HCT116 (cell line): ENCODE results near the gene MRPL21.

Source experiments
- POLR2A ChIP-seq: IDR thresholded peaks from 2 replicates; pipeline ENCODE4 v1.7.0; 2011; ENCODE audit warnings: borderline replicate concordance; ENCODE audit not compliant: insufficient read depth, insufficient read length; ENCODE audit errors: extremely low read depth
- RAD21 ChIP-seq: IDR thresholded peaks from 2 replicates; pipeline ENCODE4 v1.6.1; 2012; ENCODE audit warnings: low read depth, mild to moderate bottlenecking
- ZBTB33 ChIP-seq: IDR thresholded peaks from 2 replicates; pipeline ENCODE4 v1.6.1; 2011; ENCODE audit warnings: mild to moderate bottlenecking, low read length, moderate library complexity; ENCODE audit not compliant: insufficient replicate concordance; ENCODE audit errors: extremely low read depth

- TF ChIP-seq RAD21 (no peak), POLR2A (no peak), ZBTB33 (no peak)
Measured at GRCh38 chr11:68908273-68908672, 4.6 kb upstream of the MRPL21 start.
